ENCODE data around the gene GIMAP5.

The GIMAP5 gene

GRCh38 chr7:150735596-150736358, 1.4 kb upstream of the GIMAP5 start:
- no peak for DNase-seq (ENCODE audit: low read depth)

- no peak for DNase-seq (ENCODE audit: low read depth)
These were observed 354 bp upstream of the GIMAP5 start for GRCh38 chr7:150736864-150737263.

- DNase-seq (ENCODE audit: low read depth): no peak
These were observed 874 bp downstream of the GIMAP5 start for GRCh38 chr7:150738092-150738491.

- DNase-seq (ENCODE audit: low read depth): no peak
These were observed 1.4 kb downstream of the GIMAP5 start for GRCh38 chr7:150738591-150739001.

- DNase-seq (ENCODE audit: low read depth): no peak
These were observed 1.8 kb downstream of the GIMAP5 start for GRCh38 chr7:150739033-150739432.

GRCh38 chr7:150740053-150740452, 2.8 kb downstream of the GIMAP5 start:
- DNase-seq (ENCODE audit: low read depth): no peak

- DNase-seq (ENCODE audit: low read depth): no peak
These were observed 5.2 kb downstream of the GIMAP5 start for GRCh38 chr7:150742286-150742968.

GRCh38 chr7:150744041-150744656, 6.9 kb downstream of the GIMAP5 start:
- DNase-seq (ENCODE audit: low read depth): no peak

GRCh38 chr7:150745086-150745485, 7.9 kb downstream of the GIMAP5 start:
- DNase-seq (ENCODE audit: low read depth): no peak

- DNase-seq (ENCODE audit: low read depth): no peak
These were observed 8.7 kb downstream of the GIMAP5 start for GRCh38 chr7:150745876-150746275.

- no peak for DNase-seq (ENCODE audit: low read depth)
These were observed 9.7 kb downstream of the GIMAP5 start for GRCh38 chr7:150746921-150747320.

- DNase-seq (ENCODE audit: low read depth): no peak
These were observed 11.2 kb downstream of the GIMAP5 start for GRCh38 chr7:150748376-150748775.

GRCh38 chr7:150751702-150752101, 14.5 kb downstream of the GIMAP5 start:
- DNase-seq (ENCODE audit: low read depth): no peak

GRCh38 chr7:150753239-150753638, 16.0 kb downstream of the GIMAP5 start:
- DNase-seq (ENCODE audit: low read depth): no peak

GRCh38 chr7:150753826-150754603, 16.8 kb downstream of the GIMAP5 start:
- DNase-seq (ENCODE audit: low read depth): no peak

- no peak for DNase-seq (ENCODE audit: low read depth)
These were observed 17.7 kb downstream of the GIMAP5 start for GRCh38 chr7:150754951-150755350.

GRCh38 chr7:150755473-150756099, 18.4 kb downstream of the GIMAP5 start:
- peak; percentile 60 for DNase-seq (ENCODE audit: low read depth)

GRCh38 chr7:150756166-150756565, 18.9 kb downstream of the GIMAP5 start:
- DNase-seq (ENCODE audit: low read depth): no peak

- DNase-seq (ENCODE audit: low read depth): no peak
These were observed 19.6 kb downstream of the GIMAP5 start for GRCh38 chr7:150756858-150757257.

- no peak for DNase-seq (ENCODE audit: low read depth)
These were observed 22.3 kb downstream of the GIMAP5 start for GRCh38 chr7:150759479-150759878.

- DNase-seq (ENCODE audit: low read depth): no peak
These were observed 29.1 kb downstream of the GIMAP5 start for GRCh38 chr7:150766334-150766709.

GRCh38 chr7:150769768-150770167, 32.5 kb downstream of the GIMAP5 start:
- DNase-seq (ENCODE audit: low read depth): no peak
